H9 (cell line): Measurements from ENCODE around the gene LIMS1. TPM values are rescaled to one million over a fixed set of nuclear protein-coding genes. Genes with fewer than 3 reads are reported as not detected.

Experiments
- DNase-seq: peaks from one replicate; pipeline ENCODE4 v3.0.0-alpha.2; 2017
- H2AFZ ChIP-seq: one replicate; pipeline ENCODE4 v1.6.1; 2013; ENCODE audit warnings: mild to moderate bottlenecking, low read length, control low read depth, moderate library complexity
- H2AK5ac ChIP-seq: 2 replicates; pipeline ENCODE4 v1.6.1; 2013; ENCODE audit warnings: low read length, control low read depth, mixed read lengths; ENCODE audit not compliant: insufficient read length
- H2BK120ac ChIP-seq: one replicate; pipeline ENCODE4 v1.6.1; 2013; ENCODE audit warnings: low read depth, mild to moderate bottlenecking, low read length, control low read depth, inconsistent platforms; ENCODE audit not compliant: poor library complexity, severe bottlenecking
- H2BK12ac ChIP-seq: 2 replicates; pipeline ENCODE4 v1.6.1; 2013; ENCODE audit warnings: low read length, control low read depth, mixed read lengths, low read depth; ENCODE audit not compliant: insufficient read length
- H2BK15ac ChIP-seq: 2 replicates; pipeline ENCODE4 v1.6.1; 2013; ENCODE audit warnings: low read depth, low read length, control low read depth
- H2BK20ac ChIP-seq: one replicate; pipeline ENCODE4 v1.6.1; 2013; ENCODE audit warnings: low read depth, mild to moderate bottlenecking, low read length, control low read depth, inconsistent platforms; ENCODE audit not compliant: poor library complexity, severe bottlenecking
- H2BK5ac ChIP-seq: 2 replicates; pipeline ENCODE4 v1.6.1; 2013; ENCODE audit warnings: low read length, control low read depth, mixed read lengths; ENCODE audit not compliant: insufficient read length
- H3K14ac ChIP-seq: 2 replicates; pipeline ENCODE4 v1.6.1; 2013; ENCODE audit warnings: low read length, control low read depth; ENCODE audit not compliant: insufficient read depth
- H3K18ac ChIP-seq: 2 replicates; pipeline ENCODE4 v1.6.1; 2013; ENCODE audit warnings: low read depth, mild to moderate bottlenecking, mixed read lengths, low read length, control low read depth; ENCODE audit not compliant: insufficient read length
- H3K23ac ChIP-seq: 2 replicates; pipeline ENCODE4 v1.6.1; 2013; ENCODE audit warnings: low read length, control low read depth, mixed read lengths, low read depth; ENCODE audit not compliant: insufficient read length
- H3K23me2 ChIP-seq: 2 replicates; pipeline ENCODE4 v1.6.1; 2013; ENCODE audit warnings: low read depth, mild to moderate bottlenecking, mixed read lengths, low read length, control low read depth; ENCODE audit not compliant: insufficient read length, poor library complexity, severe bottlenecking
- H3K27ac ChIP-seq: 2 replicates; pipeline ENCODE4 v1.5.1; 2013; ENCODE audit warnings: low read length, control low read depth, mixed read lengths, low read depth; ENCODE audit not compliant: insufficient read length
- H3K27me3 ChIP-seq: 2 replicates; pipeline ENCODE4 v1.6.1; 2013; ENCODE audit warnings: low read length, control low read depth, inconsistent platforms; ENCODE audit not compliant: insufficient read depth
- H3K4ac ChIP-seq: 2 replicates; pipeline ENCODE4 v1.6.1; 2013; ENCODE audit warnings: low read depth, mild to moderate bottlenecking, control low read depth, inconsistent platforms, low read length, moderate library complexity
- H3K4me1 ChIP-seq: 2 replicates; pipeline ENCODE4 v1.6.1; 2013; ENCODE audit warnings: low read length, control low read depth, inconsistent platforms; ENCODE audit not compliant: insufficient read depth
- H3K4me2 ChIP-seq: 2 replicates; pipeline ENCODE4 v1.6.1; 2013; ENCODE audit warnings: low read length, control low read depth, mixed read lengths; ENCODE audit not compliant: insufficient read length, insufficient read depth
- H3K56ac ChIP-seq: 2 replicates; pipeline ENCODE4 v1.6.1; 2013; ENCODE audit warnings: low read depth, mild to moderate bottlenecking, mixed read lengths, low read length, control low read depth; ENCODE audit not compliant: insufficient read length
- H3K79me1 ChIP-seq: 2 replicates; pipeline ENCODE4 v1.6.1; 2013; ENCODE audit warnings: low read depth, mild to moderate bottlenecking, moderate library complexity, low read length, control low read depth, inconsistent platforms; ENCODE audit not compliant: insufficient read depth, poor library complexity, severe bottlenecking
- H3K79me2 ChIP-seq: 2 replicates; pipeline ENCODE4 v1.6.1; 2013; ENCODE audit warnings: low read length, control low read depth, inconsistent platforms; ENCODE audit not compliant: insufficient read depth
- H3K9ac ChIP-seq: 2 replicates; pipeline ENCODE4 v1.6.1; 2013; ENCODE audit warnings: low read length, control low read depth, mixed read lengths; ENCODE audit not compliant: insufficient read length; ENCODE audit errors: extremely low read depth
- H3K9me3 ChIP-seq: one replicate; pipeline ENCODE4 v1.6.1; 2013; ENCODE audit warnings: low read depth, low read length, inconsistent platforms; ENCODE audit not compliant: control insufficient read depth
- H3T11ph ChIP-seq: one replicate; pipeline ENCODE4 v1.6.1; 2013; ENCODE audit warnings: mild to moderate bottlenecking, low read length, control low read depth, inconsistent platforms
- H4K20me1 ChIP-seq: one replicate; pipeline ENCODE4 v1.6.1; 2013; ENCODE audit not compliant: control insufficient read depth, insufficient read length, insufficient read depth
- H4K5ac ChIP-seq: 2 replicates; pipeline ENCODE4 v1.6.1; 2013; ENCODE audit warnings: low read depth, mild to moderate bottlenecking, mixed read lengths, low read length, control low read depth; ENCODE audit not compliant: insufficient read length
- H4K8ac ChIP-seq: replicated peaks from 2 replicates; pipeline ENCODE4 v1.6.1; 2013; ENCODE audit warnings: low read length, control low read depth, mixed read lengths, low read depth; ENCODE audit not compliant: insufficient read length
- H4K91ac ChIP-seq: 2 replicates; pipeline ENCODE4 v1.6.1; 2013; ENCODE audit warnings: low read depth, mild to moderate bottlenecking, moderate library complexity, mixed read lengths, low read length, control low read depth; ENCODE audit not compliant: insufficient read length
- H3K27ac Mint-ChIP-seq, 3 experiments: 2 replicates in 2 of 3; 3 replicates in 1 of 3; pipeline ENCODE4 v1.8.0; 2020 to 2021; ENCODE audit warnings: mixed read lengths in 3 of 3, mild to moderate bottlenecking in 1 of 3, moderate library complexity in 1 of 3
- H3K27me3 Mint-ChIP-seq: 2 replicates; pipeline ENCODE4 v1.8.0; 2021; ENCODE audit warnings: low read depth, mild to moderate bottlenecking, moderate library complexity, mixed read lengths
- H3K36me3 Mint-ChIP-seq, 3 experiments: 2 replicates in 2 of 3; 3 replicates in 1 of 3; pipeline ENCODE4 v1.8.0; 2020 to 2021; ENCODE audit warnings: low read depth in 3 of 3, mixed read lengths in 3 of 3; ENCODE audit not compliant: insufficient read depth in 1 of 3
- H3K4me1 Mint-ChIP-seq, 2 experiments: 2 replicates each; pipeline ENCODE4 v1.8.0; 2020; ENCODE audit warnings: mixed read lengths in 2 of 2
- H3K4me3 Mint-ChIP-seq, 2 experiments: 2 replicates in 1 of 2; 3 replicates in 1 of 2; pipeline ENCODE4 v1.8.0; 2020 to 2021; ENCODE audit warnings: mild to moderate bottlenecking in 2 of 2, mixed read lengths in 2 of 2, moderate library complexity in 1 of 2
- H3K9me3 Mint-ChIP-seq, 2 experiments: 2 replicates in 1 of 2; 3 replicates in 1 of 2; pipeline ENCODE4 v1.8.0; 2020; ENCODE audit warnings: mild to moderate bottlenecking in 2 of 2, mixed read lengths in 2 of 2, moderate library complexity in 1 of 2
- total RNA-seq: library from RNA; stranded (reverse); gene quantifications from 2 replicates; pipeline ENCODE4 v1.2.1, GENCODE V29; 2021
- TF ChIP-seq, protein P1 (sequence below): fragments of 200-600 bp; sonication (generic); conservative IDR thresholded peaks from 3 replicates; pipeline ENCODE4 v1.8.0; 2021; ENCODE audit warnings: antibody characterized with exemption, mild to moderate bottlenecking

LIMS1 gene
- total RNA-seq, 1 experiment from 2014 or later: 37.7 TPM

DNA sequence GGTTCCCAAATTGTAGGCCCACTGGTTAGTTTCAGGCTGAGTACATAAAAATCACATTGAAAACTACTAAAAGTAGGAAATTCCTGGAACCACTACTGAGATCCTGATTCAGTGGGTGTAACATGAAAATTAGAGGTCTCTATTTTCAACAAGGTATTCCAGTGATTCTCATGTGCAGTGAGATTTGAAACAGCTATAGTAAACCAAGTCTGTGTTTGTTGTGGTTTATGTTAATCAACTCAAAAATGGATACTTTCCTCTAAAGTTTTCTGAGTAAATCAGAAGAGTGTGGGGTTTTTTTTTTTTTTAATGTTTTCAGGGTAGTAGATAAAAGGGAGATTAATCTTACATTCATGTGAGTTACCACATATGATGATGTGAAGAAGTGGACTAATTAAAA is 42.4 kb upstream of the LIMS1 start:
- no peaks in the 10 kb centered on the region for H3K27me3 Mint-ChIP-seq
- H3K4me1 ChIP-seq: no peaks in the 10 kb centered on the region
- no peak overlapping the region for H3K56ac ChIP-seq
- H3K9me3 ChIP-seq: no peaks in the 10 kb centered on the region
- no peak overlapping the region for H2BK120ac ChIP-seq
- no peak overlapping the region for H3K27ac Mint-ChIP-seq
- H3K27ac ChIP-seq: no peak overlapping the region
- no peak overlapping the region for H3K4me3 Mint-ChIP-seq
- no peak overlapping the region for H2BK20ac ChIP-seq
- no peak overlapping the region for H4K5ac ChIP-seq
- no peak overlapping the region for H3T11ph ChIP-seq
- H2BK12ac ChIP-seq: no peak overlapping the region
- no peak overlapping the region for H2BK15ac ChIP-seq
- no peak overlapping the region for H3K9ac ChIP-seq
- no peak overlapping the region for H3K18ac ChIP-seq
- H4K91ac ChIP-seq: no peak overlapping the region
- H3K14ac ChIP-seq: no peak overlapping the region
- no peaks in the 10 kb centered on the region for H3K79me1 ChIP-seq
- no peak overlapping the region for H2BK5ac ChIP-seq
- H2AFZ ChIP-seq: no peak overlapping the region
- TF ChIP-seq, protein P1, sequence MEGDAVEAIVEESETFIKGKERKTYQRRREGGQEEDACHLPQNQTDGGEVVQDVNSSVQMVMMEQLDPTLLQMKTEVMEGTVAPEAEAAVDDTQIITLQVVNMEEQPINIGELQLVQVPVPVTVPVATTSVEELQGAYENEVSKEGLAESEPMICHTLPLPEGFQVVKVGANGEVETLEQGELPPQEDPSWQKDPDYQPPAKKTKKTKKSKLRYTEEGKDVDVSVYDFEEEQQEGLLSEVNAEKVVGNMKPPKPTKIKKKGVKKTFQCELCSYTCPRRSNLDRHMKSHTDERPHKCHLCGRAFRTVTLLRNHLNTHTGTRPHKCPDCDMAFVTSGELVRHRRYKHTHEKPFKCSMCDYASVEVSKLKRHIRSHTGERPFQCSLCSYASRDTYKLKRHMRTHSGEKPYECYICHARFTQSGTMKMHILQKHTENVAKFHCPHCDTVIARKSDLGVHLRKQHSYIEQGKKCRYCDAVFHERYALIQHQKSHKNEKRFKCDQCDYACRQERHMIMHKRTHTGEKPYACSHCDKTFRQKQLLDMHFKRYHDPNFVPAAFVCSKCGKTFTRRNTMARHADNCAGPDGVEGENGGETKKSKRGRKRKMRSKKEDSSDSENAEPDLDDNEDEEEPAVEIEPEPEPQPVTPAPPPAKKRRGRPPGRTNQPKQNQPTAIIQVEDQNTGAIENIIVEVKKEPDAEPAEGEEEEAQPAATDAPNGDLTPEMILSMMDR: no peak
- H3K27me3 ChIP-seq: no peaks in the 10 kb centered on the region
- H3K36me3 Mint-ChIP-seq: peaks cover 9 to 59% (median 37%) of the 10 kb centered on the region in 3 experiments; a peak in 6 of 7 replicates
- H3K23ac ChIP-seq: no peak overlapping the region
- H4K8ac ChIP-seq: no peak overlapping the region
- H3K9me3 Mint-ChIP-seq: no peaks in the 10 kb centered on the region
- no peaks in the 10 kb centered on the region for H3K23me2 ChIP-seq
- no peak overlapping the region for H3K4ac ChIP-seq
- DNase-seq: no peak
- no peaks in the 10 kb centered on the region for H3K79me2 ChIP-seq
- H3K4me2 ChIP-seq: no peak overlapping the region
- no peaks in the 10 kb centered on the region for H4K20me1 ChIP-seq
- H3K4me1 Mint-ChIP-seq: no peaks in the 10 kb centered on the region
- no peak overlapping the region for H2AK5ac ChIP-seq
